ENCODE measurements around the gene MAPK12. TPM values are rescaled to one million over a fixed set of nuclear protein-coding genes. Genes with fewer than 3 reads are reported as not detected.

Gene MAPK12
- total RNA-seq, 1 experiment from 2014 or later = 24.9 TPM

DNA sequence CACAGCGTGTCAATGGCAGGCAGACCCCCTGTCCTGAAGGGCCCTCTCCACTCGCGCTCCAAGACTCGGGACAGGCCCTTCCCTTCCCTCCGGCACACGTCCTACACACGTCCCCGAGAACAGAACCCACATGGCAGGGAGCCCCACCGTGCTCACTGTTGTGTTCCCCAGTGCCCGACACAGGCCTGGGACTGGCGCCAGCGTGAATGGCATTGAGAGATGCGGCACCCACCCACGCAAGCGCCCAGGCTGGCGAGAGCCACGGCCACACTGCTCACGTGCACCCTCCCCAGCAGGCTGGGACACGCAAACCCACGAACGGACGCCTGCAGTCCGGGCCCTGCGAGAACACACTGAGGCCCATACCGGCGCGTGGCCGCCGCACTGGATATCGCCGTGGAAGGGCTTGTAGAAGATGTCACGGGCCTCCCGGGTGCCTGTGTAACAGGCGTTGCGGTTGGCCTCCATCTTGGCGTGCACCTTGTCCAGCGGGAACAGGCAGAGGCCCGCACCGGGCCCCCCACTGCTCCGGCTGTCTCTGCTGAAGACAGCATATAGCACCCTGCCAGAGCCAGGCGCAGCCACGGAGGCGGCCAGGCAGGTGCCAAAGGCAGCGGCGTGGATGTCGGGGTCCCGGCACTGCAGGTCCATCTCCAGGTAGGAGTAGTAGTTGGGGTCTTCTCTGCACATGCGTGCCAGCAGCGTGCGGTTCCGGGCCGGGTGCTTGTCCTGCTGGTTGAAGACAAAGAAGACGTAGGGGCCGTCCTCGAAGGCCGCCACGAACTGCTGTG is 27.9 kb upstream of the MAPK12 start:
- Mint-ChIP-seq H3K36me3 (ENCODE audit: insufficient read depth, unreplicated experiment) (peaks cover 47% of the 10 kb centered on the region), H3K4me1 (ENCODE audit: insufficient read depth, unreplicated experiment) (peaks cover 8% of the 10 kb centered on the region), H3K9me3 (ENCODE audit: unreplicated experiment) (no peaks in the 10 kb centered on the region), H3K4me3 (ENCODE audit: unreplicated experiment) (no peak overlapping the region), H3K27me3 (ENCODE audit: insufficient read depth, unreplicated experiment) (no peaks in the 10 kb centered on the region), H3K27ac (ENCODE audit: low read depth, unreplicated experiment) (no peak overlapping the region)
- DNase-seq (ENCODE audit: unreplicated experiment) = no peak
- BruUV-seq (replicated peaks) = no TSS peak
- TF ChIP-seq, protein P1, sequence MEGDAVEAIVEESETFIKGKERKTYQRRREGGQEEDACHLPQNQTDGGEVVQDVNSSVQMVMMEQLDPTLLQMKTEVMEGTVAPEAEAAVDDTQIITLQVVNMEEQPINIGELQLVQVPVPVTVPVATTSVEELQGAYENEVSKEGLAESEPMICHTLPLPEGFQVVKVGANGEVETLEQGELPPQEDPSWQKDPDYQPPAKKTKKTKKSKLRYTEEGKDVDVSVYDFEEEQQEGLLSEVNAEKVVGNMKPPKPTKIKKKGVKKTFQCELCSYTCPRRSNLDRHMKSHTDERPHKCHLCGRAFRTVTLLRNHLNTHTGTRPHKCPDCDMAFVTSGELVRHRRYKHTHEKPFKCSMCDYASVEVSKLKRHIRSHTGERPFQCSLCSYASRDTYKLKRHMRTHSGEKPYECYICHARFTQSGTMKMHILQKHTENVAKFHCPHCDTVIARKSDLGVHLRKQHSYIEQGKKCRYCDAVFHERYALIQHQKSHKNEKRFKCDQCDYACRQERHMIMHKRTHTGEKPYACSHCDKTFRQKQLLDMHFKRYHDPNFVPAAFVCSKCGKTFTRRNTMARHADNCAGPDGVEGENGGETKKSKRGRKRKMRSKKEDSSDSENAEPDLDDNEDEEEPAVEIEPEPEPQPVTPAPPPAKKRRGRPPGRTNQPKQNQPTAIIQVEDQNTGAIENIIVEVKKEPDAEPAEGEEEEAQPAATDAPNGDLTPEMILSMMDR (IDR thresholded peaks at IDR 0.05; ENCODE audit: unreplicated experiment) = no peak
- intact Hi-C loops (cut with micrococcal nuclease) = no loop called here
- ChIA-PET POLR2A (no interaction called here), CTCF (interaction anchor here (0.6 to 1.3 kb wide), 2 partner anchors 13 to 38 kb away, joined by 4 to 5 read pairs; no protein-coding TSS in a partner anchor)

DNA sequence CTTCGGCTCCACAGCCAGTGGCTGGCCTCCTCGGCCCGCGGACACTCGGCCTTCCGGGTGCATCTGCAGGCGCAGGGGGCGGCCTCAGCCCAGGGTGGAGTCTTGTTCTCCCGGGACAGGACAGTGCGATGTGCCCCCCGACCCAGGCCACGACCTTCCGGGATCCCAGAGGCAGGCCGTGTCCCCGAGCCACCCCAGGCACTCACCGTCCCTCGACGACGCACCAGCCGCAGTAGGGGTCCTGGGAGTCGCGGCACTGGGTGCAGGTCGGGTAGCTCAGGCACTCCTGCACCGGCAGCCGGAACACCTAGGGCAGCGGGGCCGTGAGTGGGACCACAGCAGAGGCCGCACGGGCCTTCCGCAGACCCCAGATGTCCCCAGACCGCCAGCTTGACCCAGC is 26.2 kb upstream of the MAPK12 start:
- intact Hi-C loops (cut with micrococcal nuclease) = no loop called here
- Mint-ChIP-seq H3K4me3 (ENCODE audit: unreplicated experiment) (no peak overlapping the region), H3K4me1 (ENCODE audit: insufficient read depth, unreplicated experiment) (peaks cover 4% of the 10 kb centered on the region), H3K9me3 (ENCODE audit: unreplicated experiment) (no peaks in the 10 kb centered on the region), H3K27me3 (ENCODE audit: insufficient read depth, unreplicated experiment) (no peaks in the 10 kb centered on the region), H3K27ac (ENCODE audit: low read depth, unreplicated experiment) (no peak overlapping the region), H3K36me3 (ENCODE audit: insufficient read depth, unreplicated experiment) (peaks cover 63% of the 10 kb centered on the region)
- DNase-seq (ENCODE audit: unreplicated experiment) = no peak
- TF ChIP-seq, protein P1 (IDR thresholded peaks at IDR 0.05; ENCODE audit: unreplicated experiment) = no peak
- POLR2A ChIA-PET = no interaction called here
- no TSS peak for BruUV-seq (replicated peaks)
- CTCF ChIA-PET = no interaction called here

DNA sequence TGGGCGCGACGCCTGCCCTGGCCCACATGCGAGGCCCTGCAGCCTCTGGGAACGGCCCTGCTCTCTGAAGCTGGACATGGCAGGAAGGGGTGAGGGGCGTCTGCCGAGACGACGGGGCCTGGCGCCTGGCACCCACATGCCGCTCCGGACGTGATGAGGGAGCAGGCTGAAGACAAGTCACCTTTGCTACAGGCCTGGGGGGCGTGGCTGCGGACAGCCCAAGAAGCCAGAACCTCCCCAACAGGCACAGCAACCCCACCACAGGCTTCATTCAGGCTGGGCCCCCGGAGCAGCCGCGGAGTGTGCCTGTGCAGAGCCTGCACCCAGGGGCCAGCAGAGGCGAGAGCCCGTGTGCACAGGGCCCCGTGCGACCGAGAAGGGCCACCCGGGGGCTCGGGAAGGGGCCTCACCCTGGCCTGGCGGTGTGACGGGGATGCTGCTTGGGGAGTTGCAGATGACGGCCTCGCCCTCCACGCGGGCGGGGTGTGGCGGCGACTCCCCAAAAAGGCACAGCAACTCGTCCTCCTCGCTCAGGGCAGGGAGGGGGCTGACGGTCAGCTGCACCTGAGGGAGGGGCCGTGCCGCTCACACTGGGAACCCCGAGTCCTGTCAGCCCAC is 25.3 kb upstream of the MAPK12 start:
- ChIA-PET CTCF (no interaction called here), POLR2A (interaction anchor here (1.9 kb wide), 1 partner anchor 15 kb away, joined by 4 read pairs; no protein-coding TSS in a partner anchor)
- DNase-seq (ENCODE audit: unreplicated experiment) = no peak
- TF ChIP-seq, protein P1 (IDR thresholded peaks at IDR 0.05; ENCODE audit: unreplicated experiment) = no peak
- Mint-ChIP-seq H3K9me3 (ENCODE audit: unreplicated experiment) (no peaks in the 10 kb centered on the region), H3K4me1 (ENCODE audit: insufficient read depth, unreplicated experiment) (peaks cover 4% of the 10 kb centered on the region), H3K27ac (ENCODE audit: low read depth, unreplicated experiment) (no peak overlapping the region), H3K36me3 (ENCODE audit: insufficient read depth, unreplicated experiment) (peaks cover 68% of the 10 kb centered on the region), H3K4me3 (ENCODE audit: unreplicated experiment) (no peak overlapping the region), H3K27me3 (ENCODE audit: insufficient read depth, unreplicated experiment) (no peaks in the 10 kb centered on the region)
- no TSS peak for BruUV-seq (replicated peaks)
- intact Hi-C loops (cut with micrococcal nuclease) = no loop called here

DNA sequence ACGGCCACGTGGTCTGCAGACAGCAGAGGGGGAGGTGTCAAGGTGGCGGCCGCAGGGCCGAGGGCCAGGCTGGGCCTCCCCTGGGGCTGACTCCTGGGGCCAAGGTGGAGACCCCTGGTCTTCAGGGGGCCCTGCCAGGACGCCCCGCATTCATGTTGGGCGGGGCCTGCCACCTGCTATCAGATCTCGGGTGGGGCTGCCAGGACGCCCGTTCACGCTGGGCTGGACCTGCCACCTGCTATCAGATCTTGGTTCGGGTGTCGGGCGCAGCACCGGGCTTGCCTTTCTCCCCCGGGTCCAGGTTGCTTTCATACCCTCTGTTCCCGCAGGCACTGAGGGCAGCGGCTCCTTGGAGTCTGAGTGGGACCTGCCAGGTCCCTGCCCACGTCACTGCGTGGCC is 24.8 kb upstream of the MAPK12 start:
- ChIA-PET CTCF (no interaction called here), POLR2A (interaction anchor here (1.9 kb wide), 1 partner anchor 14 kb away, joined by 4 read pairs; no protein-coding TSS in a partner anchor)
- Mint-ChIP-seq H3K4me1 (ENCODE audit: insufficient read depth, unreplicated experiment) (peaks cover 4% of the 10 kb centered on the region), H3K36me3 (ENCODE audit: insufficient read depth, unreplicated experiment) (peaks cover 70% of the 10 kb centered on the region), H3K27ac (ENCODE audit: low read depth, unreplicated experiment) (no peak overlapping the region), H3K9me3 (ENCODE audit: unreplicated experiment) (no peaks in the 10 kb centered on the region), H3K27me3 (ENCODE audit: insufficient read depth, unreplicated experiment) (no peaks in the 10 kb centered on the region), H3K4me3 (ENCODE audit: unreplicated experiment) (no peak overlapping the region)
- intact Hi-C loops (cut with micrococcal nuclease) = no loop called here
- TF ChIP-seq, protein P1 (IDR thresholded peaks at IDR 0.05; ENCODE audit: unreplicated experiment) = no peak
- DNase-seq (ENCODE audit: unreplicated experiment) = no peak
- BruUV-seq (replicated peaks) = no TSS peak
